ENCODE measurements around the gene NIPBL. TPM values are rescaled to one million over a fixed set of nuclear protein-coding genes. Genes with fewer than 3 reads are reported as not detected.

Gene NIPBL
- total and polyA plus RNA-seq, 2 of the 13 experiments (the other 11 are each of a cell fraction or from before 2014, with no cell fraction given), result 12.3 to 32.3 TPM

- Histone ChIP-seq H3K27ac (ENCODE audit: extremely low read length, insufficient read depth, low read length) (no peak overlapping the region), H3K9ac (ENCODE audit: insufficient read depth, low read depth, low read length) (no peak overlapping the region), H3K4me2 (ENCODE audit: low read depth, low read length) (no peak overlapping the region), H3K27me3 (ENCODE audit: control insufficient read depth in 1 of 2, insufficient read depth in 2 of 2, low read length in 2 of 2) (no peaks in the 10 kb centered on the region), H3K36me3 (replicated peaks in 1 of 2; ENCODE audit: control insufficient read depth in 1 of 2, insufficient read depth in 2 of 2, low read length in 2 of 2) (0 out of 5 replicates have a peak, but pooled peaks cover 0 to 2% of the 10 kb centered on the region in 2 experiments), H3K4me3 (replicated peaks in 1 of 3; ENCODE audit: insufficient read depth in 1 of 3, low read depth in 2 of 3, low read length in 3 of 3) (no peak overlapping the region), H3K9me3 (ENCODE audit: low read length) (no peaks in the 10 kb centered on the region), H2AFZ (ENCODE audit: low read length) (no peak overlapping the region), H3K79me2 (ENCODE audit: insufficient read depth, low read length) (no peaks in the 10 kb centered on the region), H4K20me1 (ENCODE audit: insufficient read depth, low read length) (no peaks in the 10 kb centered on the region), H3K4me1 (ENCODE audit: insufficient read depth, low read length) (peaks cover 14% of the 10 kb centered on the region)
- POLR2A ChIA-PET, result no interaction called here
- TF ChIP-seq MNT (IDR thresholded peaks at IDR 0.05) (peak; percentile 52; the same call in 1 of the 2 replicates), ZNF660 (CRISPR knock-in tag; IDR thresholded peaks at IDR 0.05; ENCODE audit: borderline replicate concordance, low read depth) (no peak), NFIB (CRISPR knock-in tag; IDR thresholded peaks at IDR 0.05; ENCODE audit: borderline replicate concordance) (no peak), ZNF484 (CRISPR knock-in tag; IDR thresholded peaks at IDR 0.05; ENCODE audit: borderline replicate concordance, low read depth) (no peak), GTF2F1 (IDR thresholded peaks at IDR 0.05; ENCODE audit: low read length) (no peak), HCFC1 (IDR thresholded peaks at IDR 0.05; ENCODE audit: low read depth, low read length) (no peak), ZNF792 (CRISPR knock-in tag; IDR thresholded peaks at IDR 0.05) (no peak), ZNF136 (CRISPR knock-in tag; IDR thresholded peaks at IDR 0.05; ENCODE audit: low read depth) (no peak)
- WGBS (ENCODE audit: low lambda C conversion rate), result 83% methylated on average over 3 of the region's 3 CpGs
- FAIRE-seq (no peak), DNase-seq (ENCODE audit: low spot score) (no peak), ATAC-seq (no peak)
- intact Hi-C loops (cut with micrococcal nuclease; ENCODE audit: unreplicated experiment) (no loop called here), in situ Hi-C loops (cut with HindIII; ENCODE audit: extremely low pct_ligation_motif_present, low pct_unique_long_range_greater_than_20kb) (no loop called here)
- CTCF ChIA-PET (ENCODE audit: low intra/inter-chr PET ratio, low total read pairs), result no interaction called here
- BruUV-seq (replicated peaks), result no TSS peak
Measured at GRCh38 chr5:37075399-37075950, 198.9 kb downstream of the NIPBL start.

Measured in HepG2 (cell line).